ENCODE data around the gene TYMP.

Gene TYMP

GRCh38 chr22:50525858-50526107 lies 4.0 kb downstream of the TYMP start:
- no peak for TF ChIP-seq CTCF (IDR thresholded peaks at IDR 0.05; ENCODE audit: low read depth, low read length)
- H3K4me3 ChIP-seq (ENCODE audit: low read depth, low read length) = peak overlapping the region; percentile 74

GRCh38 chr22:50525104-50525857 lies 4.5 kb downstream of the TYMP start, which contains the start of gene SCO2:
Gene SCO2, minus strand, starts transcription at chr22:50525598. Its CDS starts 1,187 bp downstream, at chr22:50524411.
- H3K4me3 ChIP-seq (ENCODE audit: low read depth, low read length) = peak within 1 kb of the TSS; percentile 74
- TF ChIP-seq CTCF (IDR thresholded peaks at IDR 0.05; ENCODE audit: low read depth, low read length) = peak; percentile 54

GRCh38 chr22:50524676-50525103 lies 5.1 kb downstream of the TYMP start:
- no peak for TF ChIP-seq CTCF (IDR thresholded peaks at IDR 0.05; ENCODE audit: low read depth, low read length)
- peak overlapping the region; percentile 74 for H3K4me3 ChIP-seq (ENCODE audit: low read depth, low read length)

GRCh38 chr22:50523806-50524675 lies 5.8 kb downstream of the TYMP start:
- TF ChIP-seq CTCF (IDR thresholded peaks at IDR 0.05; ENCODE audit: low read depth, low read length) = no peak

GRCh38 chr22:50523458-50523805 lies 6.4 kb downstream of the TYMP start:
- no peak for TF ChIP-seq CTCF (IDR thresholded peaks at IDR 0.05; ENCODE audit: low read depth, low read length)
- no peak overlapping the region for H3K4me3 ChIP-seq (ENCODE audit: low read depth, low read length)

More at GRCh38 chr22:50523806-50524675, 5.8 kb downstream of the TYMP start:
- peak overlapping the region; percentile 74 for H3K4me3 ChIP-seq (ENCODE audit: low read depth, low read length)

- no peak overlapping the region for H3K4me3 ChIP-seq (ENCODE audit: low read depth, low read length)
- TF ChIP-seq CTCF (IDR thresholded peaks at IDR 0.05; ENCODE audit: low read depth, low read length) = no peak
Measured at GRCh38 chr22:50522806-50523438, 6.9 kb downstream of the TYMP start.

All from WI38 (cell line).